SH-SY5Y (cell line): ENCODE results near the gene PKIB.

Source experiments
- GATA2 ChIP-seq: IDR thresholded peaks from 2 replicates; pipeline ENCODE4 v1.6.1; 2011; ENCODE audit warnings: mild to moderate bottlenecking, low read depth, low read length
- GATA3 ChIP-seq: IDR thresholded peaks from 2 replicates; pipeline ENCODE4 v1.6.1; 2011; ENCODE audit warnings: low read depth, mild to moderate bottlenecking, low read length, moderate library complexity

DNA sequence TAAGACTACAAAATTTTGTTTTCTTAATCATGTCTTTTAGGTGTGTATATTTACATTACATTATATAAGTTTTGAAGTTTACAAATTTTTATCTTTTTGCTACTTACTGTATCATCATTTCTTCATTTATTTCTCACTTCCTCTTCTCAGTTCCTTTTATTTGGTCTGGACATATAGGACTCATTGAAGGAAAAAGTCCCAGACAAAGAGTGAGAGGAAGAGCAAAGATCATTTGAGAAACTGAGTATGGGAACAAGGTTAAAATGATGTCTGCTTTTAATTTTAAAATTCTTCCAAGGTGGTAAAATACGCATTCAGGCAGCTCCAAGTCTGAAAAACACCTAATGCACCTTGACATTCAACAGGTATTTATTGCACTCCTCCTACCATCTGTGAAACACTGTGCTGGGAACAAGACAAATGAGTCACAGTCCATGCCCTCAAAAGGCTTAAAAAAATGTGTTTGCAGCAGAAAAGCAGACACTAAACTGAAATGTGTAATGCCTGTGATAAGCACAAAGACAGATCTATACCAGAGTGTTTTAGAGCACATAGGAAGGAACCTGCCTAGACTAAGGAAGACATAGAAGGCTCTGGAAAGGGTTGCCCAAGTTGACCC, 63.2 kb downstream of the PKIB start:
- TF ChIP-seq GATA2 (no peak), GATA3 (no peak)
